HEK293T (cell line): ENCODE data around the gene ARHGEF39.

Experiments
- CTCF ChIA-PET: fragments of 350-600 bp; formaldehyde crosslinking; extraction: SDS; loops from one replicate; lab custom pipeline; 2021; ENCODE audit warnings: antibody characterized with exemption, inconsistent platforms; lab: Yijun Ruan, JAX
- POLR2A ChIA-PET: fragments of 350-600 bp; formaldehyde crosslinking; extraction: SDS; loops from one replicate; lab custom pipeline; 2020; ENCODE audit warnings: antibody characterized with exemption, inconsistent platforms; lab: Yijun Ruan, JAX
- DNase-seq: peaks from one replicate; pipeline ENCODE4 v3.0.0; 2012; ENCODE audit warnings: mixed read lengths; ENCODE audit errors: extremely low spot score
- ARNT ChIP-seq: fragments of 450-650 bp; IDR thresholded peaks from 2 replicates; pipeline ENCODE4 v1.6.1; 2017; ENCODE audit warnings: mild to moderate bottlenecking
- BHLHE40 ChIP-seq: fragments of 450-650 bp; IDR thresholded peaks from 2 replicates; pipeline ENCODE4 v1.6.1; 2016; ENCODE audit warnings: mild to moderate bottlenecking, moderate library complexity, borderline replicate concordance
- CTBP1 ChIP-seq: fragments of 450-650 bp; IDR thresholded peaks from 2 replicates; pipeline ENCODE4 v1.6.1; 2016; ENCODE audit warnings: borderline replicate concordance
- ELF4 ChIP-seq: fragments of 450-650 bp; IDR thresholded peaks from 2 replicates; pipeline ENCODE4 v1.6.1; 2017; ENCODE audit warnings: antibody characterized with exemption
- FOXA1 ChIP-seq: fragments of 450-650 bp; IDR thresholded peaks from 2 replicates; pipeline ENCODE4 v1.6.1; 2016; ENCODE audit warnings: mild to moderate bottlenecking
- FOXK2 ChIP-seq: fragments of 450-650 bp; IDR thresholded peaks from 2 replicates; pipeline ENCODE4 v1.6.1; 2016; ENCODE audit warnings: mild to moderate bottlenecking
- FOXM1 ChIP-seq: fragments of 450-650 bp; IDR thresholded peaks from 2 replicates; pipeline ENCODE4 v1.6.1; 2017; ENCODE audit warnings: mild to moderate bottlenecking, borderline replicate concordance
- HDGF ChIP-seq: fragments of 450-650 bp; IDR thresholded peaks from 2 replicates; pipeline ENCODE4 v1.6.1; 2017; ENCODE audit warnings: antibody characterized with exemption, borderline replicate concordance
- L3MBTL2 ChIP-seq: fragments of 450-650 bp; conservative IDR thresholded peaks from 2 replicates; pipeline ENCODE4 v1.6.1; 2016; ENCODE audit warnings: mild to moderate bottlenecking
- LEF1 ChIP-seq: fragments of 450-650 bp; IDR thresholded peaks from 2 replicates; pipeline ENCODE4 v1.6.1; 2017; ENCODE audit warnings: mild to moderate bottlenecking, borderline replicate concordance
- NFRKB ChIP-seq: fragments of 450-650 bp; IDR thresholded peaks from 2 replicates; pipeline ENCODE4 v1.6.1; 2016; ENCODE audit warnings: mild to moderate bottlenecking, moderate library complexity
- PKNOX1 ChIP-seq: fragments of 450-650 bp; IDR thresholded peaks from 2 replicates; pipeline ENCODE4 v1.6.1; 2016
- SP1 ChIP-seq: fragments of 450-650 bp; IDR thresholded peaks from 2 replicates; pipeline ENCODE4 v1.6.1; 2017
- SUZ12 ChIP-seq: fragments of 450-650 bp; IDR thresholded peaks from 2 replicates; pipeline ENCODE4 v1.6.1; 2016; ENCODE audit warnings: mild to moderate bottlenecking
- TARDBP ChIP-seq: fragments of 450-650 bp; IDR thresholded peaks from 2 replicates; pipeline ENCODE4 v1.6.1; 2016
- ZNF384 ChIP-seq: fragments of 450-650 bp; IDR thresholded peaks from 2 replicates; pipeline ENCODE4 v1.6.1; 2016

Gene ARHGEF39

GRCh38 chr9:35656348-35656747 lies 8.6 kb downstream of the ARHGEF39 start:
- CTCF ChIA-PET = interaction anchor here (0.9 to 3.4 kb wide), 3 partner anchors 10 to 76 kb away, joined by 3 to 16 read pairs (median 3); partner anchors contain the start of gene CREB3
- no peak for DNase-seq
- TF ChIP-seq BHLHE40 = no peak
- no peak for TF ChIP-seq CTBP1
- TF ChIP-seq TARDBP = no peak
- no peak for TF ChIP-seq PKNOX1
- TF ChIP-seq FOXA1 = no peak
- no peak for TF ChIP-seq ARNT
- no peak for TF ChIP-seq L3MBTL2
- TF ChIP-seq ZNF384 = no peak
- no peak for TF ChIP-seq ELF4
- TF ChIP-seq SP1 = no peak
- no peak for TF ChIP-seq SUZ12
- POLR2A ChIA-PET = interaction anchor here (0.7 to 5.2 kb wide), 3 partner anchors 8 to 88 kb away, joined by 3 to 35 read pairs (median 5); partner anchors contain the start of gene ARHGEF39

- CTCF ChIA-PET = interaction anchor here (0.6 kb wide), 1 partner anchor 48 kb away, joined by 3 read pairs; no protein-coding TSS in a partner anchor
- TF ChIP-seq ZNF384 = no peak
- POLR2A ChIA-PET = no interaction called here
- DNase-seq = no peak
Observed at GRCh38 chr9:35653611-35654010, 11.4 kb downstream of the ARHGEF39 start.

- POLR2A ChIA-PET = no interaction called here
Observed at GRCh38 chr9:35652829-35653209, 12.2 kb downstream of the ARHGEF39 start.

GRCh38 chr9:35651956-35652828 lies 12.8 kb downstream of the ARHGEF39 start:
- POLR2A ChIA-PET = no interaction called here
- CTCF ChIA-PET = no interaction called here
- no peak for TF ChIP-seq ARNT
- TF ChIP-seq ELF4 = no peak
- TF ChIP-seq TARDBP = no peak
- no peak for TF ChIP-seq NFRKB
- no peak for TF ChIP-seq SP1
- no peak for TF ChIP-seq BHLHE40
- TF ChIP-seq FOXM1 = no peak
- DNase-seq = no peak

More at GRCh38 chr9:35652829-35653209, 12.2 kb downstream of the ARHGEF39 start:
- DNase-seq = no peak
- no peak for TF ChIP-seq SP1
- TF ChIP-seq L3MBTL2 = no peak
- TF ChIP-seq ARNT = no peak
- TF ChIP-seq SUZ12 = no peak
- no peak for TF ChIP-seq FOXM1
- no peak for TF ChIP-seq ELF4
- no peak for TF ChIP-seq ZNF384
- TF ChIP-seq CTBP1 = no peak
- TF ChIP-seq FOXA1 = no peak
- TF ChIP-seq NFRKB = no peak
- TF ChIP-seq FOXK2 = no peak
- no peak for TF ChIP-seq LEF1
- TF ChIP-seq TARDBP = no peak
- CTCF ChIA-PET = no interaction called here

GRCh38 chr9:35650341-35651158 lies 14.4 kb downstream of the ARHGEF39 start, which contains the start of gene SIT1:
TSS of gene SIT1 (minus strand) at chr9:35650931. CDS start at chr9:35650853, 78 bp downstream.
- POLR2A ChIA-PET = interaction anchor here (0.7 to 5.6 kb wide), 2 partner anchors 7 to 1407 kb away, joined by 3 to 35 read pairs; partner anchors contain the start of genes CCDC107 and RMRP
- no peak for DNase-seq
- TF ChIP-seq PKNOX1 (no peak), SP1 (no peak), TARDBP (no peak), ELF4 (no peak)
- CTCF ChIA-PET = no interaction called here

- TF ChIP-seq LEF1 (no peak), ARNT (no peak), SUZ12 (no peak), ELF4 (no peak), PKNOX1 (no peak), TARDBP (no peak), FOXA1 (no peak), L3MBTL2 (no peak), FOXK2 (no peak), CTBP1 (no peak), HDGF (no peak), FOXM1 (no peak), NFRKB (no peak), ZNF384 (no peak), SP1 (no peak), BHLHE40 (no peak)
- DNase-seq = no peak
- CTCF ChIA-PET = no interaction called here
- POLR2A ChIA-PET = interaction anchor here (0.9 to 5.6 kb wide), 2 partner anchors 8 to 83 kb away, joined by 3 to 35 read pairs; partner anchors contain the start of genes CCDC107, CREB3, RMRP and TLN1
Observed at GRCh38 chr9:35649431-35650340, 15.3 kb downstream of the ARHGEF39 start.
